K562 (cell line): ENCODE data around the gene PLAAT4. TPM values are rescaled to one million over a fixed set of nuclear protein-coding genes. Genes with fewer than 3 reads are reported as not detected.

Experiments
- ARID4B ChIP-seq: sonication (generic); formaldehyde crosslinking; IDR thresholded peaks from 2 replicates; pipeline ENCODE4 v1.8.0; 2022; ENCODE audit warnings: mild to moderate bottlenecking, missing genetic modification reagents
- CHD4 ChIP-seq: fragments of 200-600 bp; sonication (generic); IDR thresholded peaks from 3 replicates; pipeline ENCODE4 v1.6.1; 2012; ENCODE audit warnings: low read depth, mild to moderate bottlenecking, mixed read lengths, low read length, inconsistent platforms; ENCODE audit not compliant: insufficient read depth, insufficient replicate concordance, poor library complexity, severe bottlenecking
- CREB1 ChIP-seq, 2 experiments: sonication (generic) in 1 of 2; formaldehyde crosslinking in 1 of 2; IDR thresholded peaks; 2 replicates each; pipeline versions ENCODE4 v1.6.1 to v1.8.0; 2012 to 2022; ENCODE audit warnings: inconsistent platforms in 1 of 2, mild to moderate bottlenecking in 1 of 2, missing genetic modification reagents in 1 of 2, moderate library complexity in 1 of 2
- XRCC4 ChIP-seq: IDR thresholded peaks from one replicate; pipeline ENCODE4 v1.6.1; 2011; ENCODE audit not compliant: insufficient read depth, insufficient read length; ENCODE audit errors: extremely low read depth
- ZNF280B ChIP-seq: fragments of 250-450 bp; sonication (Bioruptor Pico); IDR thresholded peaks from 2 replicates; pipeline ENCODE4 v1.5.1; 2021; ENCODE audit warnings: mild to moderate bottlenecking
- ZNF318 ChIP-seq, 2 experiments: fragments of 450-650 bp; IDR thresholded peaks; 2 replicates each; pipeline ENCODE4 v1.6.1; 2016; ENCODE audit warnings: mild to moderate bottlenecking in 2 of 2, borderline replicate concordance in 1 of 2, low read depth in 1 of 2, moderate library complexity in 1 of 2
- ZNF740 ChIP-seq, 3 experiments: fragments of 200-800 bp in 1 of 3; sonication (Bioruptor generic) in 1 of 3; sonication (generic) in 1 of 3; formaldehyde crosslinking in 1 of 3; IDR thresholded peaks; 2 replicates each; pipeline versions ENCODE4 v1.6.1 to v1.8.0; 2016 to 2022; ENCODE audit warnings: mild to moderate bottlenecking in 2 of 3, missing compliant biosample characterization in 2 of 3, missing genetic modification characterization in 2 of 3, missing genetic modification reagents in 1 of 3
- ZNF780A ChIP-seq: fragments of 250-450 bp; sonication (Bioruptor Pico); IDR thresholded peaks from 2 replicates; pipeline ENCODE4 v1.5.0; 2021; ENCODE audit warnings: mild to moderate bottlenecking
- polyA plus RNA-seq, 8 experiments: library from polyadenylated mRNA; depleted of rRNA in 4 of 8; stranded (reverse) in 5 of 8; unstranded in 3 of 8; fragments of >200 nt; fragmentation: Nextera tagmentation in 2 of 8; fragmentation: Illumina TruSeq in 1 of 8; extraction: Ambion mirVana in 2 of 8; extraction: Trizol in 1 of 8; gene quantifications; 2 replicates each; pipeline versions ENCODE4 v1.2.1 to v1.2.3, GENCODE V29; 2011 to 2014; ENCODE audit warnings: inconsistent platforms in 1 of 8, missing spikeins in 1 of 8
- total RNA-seq, 7 experiments: library from RNA; depleted of rRNA in 6 of 7; stranded (reverse); fragments of >200 nt in 6 of 7; fragmentation: Illumina TruSeq in 2 of 7; extraction: Trizol in 2 of 7; gene quantifications; 2 replicates each; pipeline versions ENCODE4 v1.2.1 to v1.2.3, GENCODE V29; 2011 to 2021; ENCODE audit warnings: low replicate concordance in 1 of 7

PLAAT4 gene
- total and polyA plus RNA-seq, 9 of the 15 experiments (the other 6 are each of a cell fraction or from before 2014, with no cell fraction given), result 0.54 to 3.0 (median 1.3) TPM; not detected in 1

- TF ChIP-seq ARID4B (CRISPR knock-in tag) (no peak), ZNF318 (IDR thresholded peaks at IDR 0.05; ENCODE audit: borderline replicate concordance in 1 of 2, low read depth in 1 of 2) (no peak), XRCC4 (no peak), ZNF280B (no peak), CHD4 (no peak), ZNF780A (no peak), ZNF740 (CRISPR knock-in tag; IDR thresholded peaks at IDR 0.05) (no peak), ZNF740 (tag; IDR thresholded peaks at IDR 0.05) (no peak), CREB1 (IDR thresholded peaks at IDR 0.05) (peak; percentile 25; the same call in 1 of the 2 replicates), CREB1 (CRISPR knock-in tag; IDR thresholded peaks at IDR 0.05) (no peak)
Observed at GRCh38 chr11:63518548-63518947, 18.1 kb upstream of the PLAAT4 start (continued).
